Cerebellar nuclear complex (tissue), 1 donor: ENCODE results near the gene ALPK1.
"Not testable (repeated sequence)": the region's sequence is repeated elsewhere in the genome, so short reads cannot be mapped to it uniquely, and the experiment has no call there.

ENCODE experiments used
- DNase-seq, 2 experiments: peaks; one replicate each; lab custom pipeline; 2025; lab: John Stamatoyannopoulos, UW

Gene ALPK1

DNA sequence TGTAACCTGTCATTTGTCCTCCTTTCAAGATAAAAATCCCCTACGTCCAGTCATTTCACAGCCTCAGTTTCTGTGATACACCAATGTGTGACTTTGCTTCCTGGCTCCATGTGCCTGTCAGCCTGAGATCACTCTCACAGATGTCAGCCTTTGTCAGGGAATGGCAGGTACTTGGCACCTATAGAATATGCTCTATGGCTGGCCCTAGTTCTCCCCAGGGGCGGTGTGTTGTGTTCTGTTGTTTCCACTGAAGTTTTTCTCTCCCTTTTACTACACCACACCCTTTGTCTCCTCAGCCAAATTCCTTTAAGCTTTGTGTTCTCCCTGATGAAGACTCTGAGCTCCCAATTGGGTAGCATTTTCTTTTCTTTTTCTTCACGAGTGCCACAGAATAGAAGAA lies 81.7 kb downstream of the ALPK1 start:
- DNase-seq, result no peak

DNA sequence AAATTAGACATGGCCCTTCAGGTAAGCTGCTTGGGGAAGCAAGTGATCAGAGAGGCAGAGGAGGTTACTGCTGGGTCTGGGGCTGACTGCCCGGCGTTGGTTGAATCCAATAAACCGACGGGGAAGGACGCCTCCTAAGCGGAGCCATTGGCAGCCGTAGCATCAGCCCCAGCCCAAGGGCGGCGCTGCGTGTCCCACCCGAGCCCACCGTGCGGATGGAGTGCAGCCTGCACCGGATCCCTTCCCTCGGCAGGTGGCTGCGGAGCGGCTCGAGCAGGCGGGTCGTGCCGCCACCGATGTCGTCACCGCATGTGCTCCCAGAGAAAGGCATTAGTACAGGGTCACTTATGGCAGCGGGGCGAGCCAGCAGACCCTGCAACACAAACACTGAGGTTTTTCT lies 82.1 kb downstream of the ALPK1 start:
- no peak for DNase-seq

DNA sequence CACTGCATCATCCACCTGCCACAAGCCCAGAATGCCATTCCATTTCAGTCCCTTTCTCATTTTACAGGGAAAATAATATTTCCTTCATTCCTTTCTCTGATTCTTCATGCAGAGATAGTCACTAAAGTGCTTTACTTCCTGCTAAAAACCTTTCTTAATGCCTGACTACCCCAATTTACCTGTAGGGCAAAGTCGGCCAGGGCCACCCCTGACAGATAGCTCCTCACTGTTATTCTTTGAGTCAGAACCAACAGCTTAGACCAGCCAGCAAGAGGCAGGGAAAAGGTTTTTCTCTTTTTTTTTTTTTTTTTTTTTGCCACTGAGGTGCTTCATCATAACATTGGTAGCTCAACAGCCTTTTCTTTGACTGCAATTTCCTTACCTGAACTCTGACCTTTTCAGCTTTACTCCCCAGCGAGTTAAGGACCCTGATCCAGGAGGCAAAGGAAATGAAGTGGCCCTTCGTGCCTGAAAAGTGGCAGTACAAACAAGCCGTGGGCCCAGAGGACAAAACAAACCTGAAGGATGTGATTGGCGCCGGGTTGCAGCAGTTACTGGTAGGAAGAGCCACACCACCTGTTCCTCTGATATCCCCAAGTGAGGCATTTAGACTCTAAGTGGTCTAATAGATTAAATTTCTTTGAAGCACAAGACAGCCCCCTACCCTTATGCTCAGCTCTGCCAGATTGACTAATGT lies 85.0 kb downstream of the ALPK1 start:
- DNase-seq, result no peak

DNA sequence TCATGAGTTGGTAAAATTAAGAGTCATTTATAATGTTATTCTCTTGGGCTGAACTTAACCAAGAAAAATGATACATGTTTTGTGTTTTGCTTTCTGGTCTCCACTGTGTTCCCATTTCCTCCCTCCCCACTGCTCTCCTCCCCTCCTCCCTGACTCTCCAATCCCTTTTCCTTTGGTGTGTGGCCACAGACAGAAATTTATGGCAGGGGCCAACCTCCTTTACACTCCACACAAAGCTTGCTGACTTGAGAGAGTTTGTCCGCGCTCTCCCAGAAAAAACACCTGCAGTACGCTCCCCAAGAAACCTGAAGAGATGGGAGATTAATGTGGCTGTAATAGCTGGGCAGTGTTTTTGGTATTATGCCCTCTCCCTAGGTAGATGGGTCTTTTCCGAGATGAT lies 88.9 kb downstream of the ALPK1 start:
- no peak for DNase-seq

DNA sequence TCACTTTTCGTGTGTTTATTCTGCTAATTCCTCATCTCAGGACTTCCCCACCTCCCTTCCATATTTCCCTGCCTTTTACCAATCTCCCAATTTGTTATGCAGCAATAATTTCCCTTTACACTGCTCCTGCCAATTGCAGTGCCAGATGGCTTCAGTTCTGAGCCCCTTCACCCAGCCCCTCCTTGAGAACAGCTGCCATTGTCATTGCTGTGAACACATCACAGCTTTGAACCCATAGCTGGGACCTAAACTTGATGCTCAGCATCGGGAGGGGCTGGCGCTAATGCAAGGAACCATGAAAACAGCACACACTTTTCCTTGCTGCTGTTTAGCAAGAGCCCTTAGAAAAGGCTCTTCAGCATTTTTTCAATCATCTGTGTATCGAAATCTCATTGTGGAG lies 104.9 kb downstream of the ALPK1 start:
- DNase-seq, result no peak

DNA sequence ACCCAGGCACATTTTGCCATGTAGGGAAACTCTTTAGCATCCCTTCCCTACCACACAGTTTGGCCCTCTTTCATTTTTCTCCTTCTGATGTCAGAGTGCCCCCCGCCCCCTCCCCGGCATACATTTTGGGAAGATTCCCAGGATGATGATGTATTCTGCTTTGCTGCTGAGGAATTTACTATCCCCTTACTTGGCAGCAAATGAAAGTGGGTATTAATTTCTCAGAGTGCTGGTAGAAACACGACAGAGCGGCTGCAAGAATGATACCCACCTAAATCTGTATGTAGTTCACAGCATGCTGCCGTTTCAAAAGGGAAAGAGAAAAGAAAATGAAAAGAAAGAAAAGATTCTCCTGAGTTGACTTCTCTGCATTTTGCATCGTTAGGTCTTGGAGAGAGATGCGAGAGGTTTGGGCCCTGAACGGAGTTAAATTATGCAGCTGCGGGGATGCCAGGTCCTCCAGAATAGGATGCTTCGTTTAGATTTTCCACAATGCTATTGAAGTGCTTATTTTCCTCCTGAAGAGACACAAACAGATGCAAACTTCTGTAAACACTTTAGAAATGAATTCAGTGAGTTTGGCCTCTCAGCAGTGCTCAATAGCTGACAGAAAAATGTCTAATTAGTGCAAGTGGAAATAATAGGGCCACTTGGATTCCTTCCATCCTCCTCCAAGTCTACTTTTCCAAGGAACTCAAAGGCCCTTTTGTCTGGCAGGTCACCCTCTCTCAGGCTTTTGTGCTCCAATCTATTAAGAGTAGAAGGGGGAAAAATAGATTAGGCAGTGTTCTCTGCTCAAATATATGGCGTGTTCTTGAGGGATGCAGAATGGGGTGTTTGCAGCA lies 106.2 kb downstream of the ALPK1 start:
- no peak for DNase-seq

DNA sequence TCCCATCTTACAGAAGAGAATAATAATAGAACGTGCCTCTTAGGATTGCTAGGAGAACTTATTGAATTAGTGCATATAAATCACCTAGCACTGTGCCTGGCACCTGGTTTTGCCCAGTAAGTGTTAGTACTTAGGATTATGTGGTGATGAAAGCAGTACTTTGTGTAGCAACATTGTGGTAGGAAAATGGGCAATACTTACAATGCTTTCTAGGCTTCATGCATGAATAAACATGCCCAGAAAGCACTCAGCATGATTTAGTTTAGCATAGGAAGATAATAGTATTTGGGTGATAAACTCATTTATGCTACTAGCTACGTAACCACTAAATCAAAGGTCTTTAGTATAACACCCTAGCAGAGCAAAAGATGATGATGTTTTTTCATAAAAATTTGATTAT lies 113.2 kb downstream of the ALPK1 start:
- DNase-seq, result no peak

DNA sequence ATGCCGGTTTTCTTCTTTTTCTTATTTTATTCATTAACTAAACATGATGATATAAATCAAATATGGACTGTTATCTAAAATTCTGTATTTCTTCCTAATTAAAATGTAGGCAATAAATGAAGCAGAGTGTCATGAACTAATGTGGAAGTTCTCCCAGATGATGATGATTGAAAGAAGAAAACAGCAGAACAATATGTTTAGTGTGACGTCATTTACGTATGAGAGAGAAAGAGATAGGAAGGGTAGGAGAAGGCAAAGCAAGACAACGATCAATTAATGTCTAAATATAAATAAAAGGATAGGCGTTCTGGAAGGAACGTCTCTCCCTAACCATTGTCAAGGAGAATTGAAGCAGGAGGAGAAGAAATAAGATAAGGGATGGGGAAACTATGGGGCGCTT lies 113.6 kb downstream of the ALPK1 start:
- no peak for DNase-seq

DNA sequence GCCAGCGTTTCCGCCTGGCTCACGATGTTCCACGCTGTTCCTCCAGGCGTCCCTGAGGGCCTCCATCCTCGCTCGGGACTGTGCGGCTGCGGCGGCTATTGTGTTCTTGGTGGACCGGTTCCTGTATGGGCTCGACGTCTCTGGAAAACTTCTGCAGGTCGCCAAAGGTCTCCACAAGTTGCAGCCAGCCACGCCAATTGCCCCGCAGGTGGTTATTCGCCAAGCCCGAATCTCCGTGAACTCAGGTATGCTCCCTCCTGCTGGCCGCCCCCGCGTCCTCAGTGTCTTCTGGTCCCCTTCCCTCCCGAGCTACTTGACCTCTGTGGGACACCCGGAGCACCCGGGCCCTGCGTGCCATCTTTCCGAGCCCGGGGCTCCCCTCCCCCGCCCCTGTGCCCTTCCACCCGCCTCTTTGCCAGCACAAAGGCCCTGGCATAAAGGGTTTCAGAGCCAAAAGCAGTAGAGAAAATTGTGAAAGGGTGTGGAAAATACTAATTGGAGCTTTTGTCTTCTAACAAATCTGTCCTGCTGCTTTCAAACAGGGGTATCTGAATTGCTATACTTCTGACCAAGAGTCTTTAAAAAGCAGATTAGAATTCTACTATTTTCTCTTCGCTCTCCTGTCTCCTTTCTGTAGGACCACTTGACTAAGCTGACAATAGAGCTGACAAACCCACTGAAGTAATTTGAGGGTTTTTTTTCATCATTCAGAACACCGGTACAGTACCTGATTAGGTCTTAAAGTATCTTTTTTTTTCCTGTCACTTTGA lies 114.8 kb downstream of the ALPK1 start:
- no peak for DNase-seq

DNA sequence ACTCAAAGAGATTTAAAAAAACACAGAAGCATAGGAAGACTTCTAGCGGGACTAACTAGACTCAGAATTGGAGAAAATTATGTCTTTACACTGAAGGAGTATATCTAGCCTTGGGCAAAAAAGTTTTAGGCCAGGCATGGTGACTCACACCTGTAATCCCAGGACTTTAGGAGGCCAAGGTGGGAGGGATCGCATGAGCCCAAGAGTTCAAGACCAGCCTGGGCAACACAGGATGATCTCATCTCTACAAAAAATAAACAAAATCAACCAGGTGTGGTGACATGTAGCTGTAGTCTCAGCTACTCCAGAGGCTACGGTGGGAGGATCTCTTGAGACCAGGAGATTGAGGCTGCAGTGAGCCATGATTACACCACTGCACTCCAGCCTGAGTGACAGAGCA lies 119.3 kb downstream of the ALPK1 start:
- DNase-seq, result no peak

DNA sequence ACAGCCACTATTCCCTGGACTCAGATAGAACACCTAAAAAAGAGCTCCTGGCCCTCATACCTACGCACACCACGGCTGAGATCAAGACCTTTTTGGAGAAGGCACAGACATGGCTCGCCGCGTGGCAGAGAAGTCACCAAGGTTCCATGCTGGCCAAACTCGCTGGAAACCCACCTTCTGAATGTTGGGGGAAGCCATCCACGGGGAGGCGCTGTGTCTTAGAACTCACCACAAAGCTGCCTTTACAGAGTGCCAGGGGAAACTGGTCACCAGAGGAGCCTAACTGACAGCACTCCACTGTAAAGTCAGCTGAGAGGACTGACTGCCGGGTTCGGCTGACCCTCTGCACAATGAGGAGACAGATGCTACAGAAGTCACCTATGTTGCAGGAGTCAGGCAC lies 120.9 kb downstream of the ALPK1 start:
- no peak for DNase-seq

DNA sequence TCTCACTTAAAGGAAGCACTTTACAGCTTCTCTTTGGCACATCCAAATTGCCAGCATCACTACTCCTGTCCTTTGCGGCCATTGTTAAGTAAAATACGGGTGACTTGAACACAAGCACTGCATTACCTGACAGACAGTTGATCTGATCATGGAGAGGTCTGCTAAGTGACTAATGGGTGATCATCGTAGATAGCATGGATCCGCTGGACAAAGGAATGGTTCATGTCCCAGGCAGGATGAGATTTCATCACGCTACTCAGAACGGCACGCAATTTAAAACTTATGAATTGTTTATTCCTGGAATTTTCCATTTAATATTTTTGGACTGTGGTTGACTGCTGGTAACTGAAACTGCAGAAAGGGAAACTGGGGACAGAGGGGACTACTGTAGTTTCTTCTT lies 124.7 kb downstream of the ALPK1 start:
- no peak for DNase-seq

DNA sequence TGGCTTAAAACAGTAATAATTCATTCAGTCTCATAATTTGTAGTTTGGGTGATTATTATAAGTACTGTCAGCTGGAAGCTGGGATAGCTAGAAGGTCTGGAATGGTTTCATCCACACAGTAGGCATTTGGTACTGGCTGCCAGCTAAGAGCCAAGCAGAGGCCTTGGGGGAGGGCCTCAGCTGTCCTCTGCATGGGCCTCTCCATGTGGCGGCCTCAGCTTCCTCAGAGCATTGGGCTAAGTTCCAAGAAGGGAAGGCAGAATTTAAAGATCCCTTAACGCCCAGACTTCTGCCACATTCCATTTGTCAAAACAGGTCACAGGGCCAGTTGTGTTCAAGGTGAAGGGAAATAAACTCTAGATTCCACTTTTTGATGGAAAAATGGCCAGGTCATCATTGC lies 125.5 kb downstream of the ALPK1 start:
- no peak for DNase-seq

DNA sequence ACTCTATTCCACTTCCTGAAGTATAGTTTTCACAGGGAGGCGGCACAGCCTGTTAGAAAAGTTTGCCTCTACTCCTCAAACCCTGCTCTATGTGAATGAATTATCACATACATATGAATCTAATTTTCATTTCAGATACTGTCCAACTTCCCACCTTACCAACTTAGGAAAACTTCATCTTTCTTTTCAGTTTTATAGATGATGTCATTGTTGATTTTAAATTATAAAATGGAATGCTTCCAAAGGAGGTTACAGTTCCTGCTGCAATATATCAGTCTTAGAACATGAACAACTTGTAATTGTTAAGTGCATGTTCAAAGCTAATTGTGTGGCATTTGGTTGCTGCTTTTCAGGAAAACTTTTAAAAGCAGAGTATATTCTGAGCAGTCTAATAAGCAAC lies 126.4 kb downstream of the ALPK1 start:
- no peak for DNase-seq

DNA sequence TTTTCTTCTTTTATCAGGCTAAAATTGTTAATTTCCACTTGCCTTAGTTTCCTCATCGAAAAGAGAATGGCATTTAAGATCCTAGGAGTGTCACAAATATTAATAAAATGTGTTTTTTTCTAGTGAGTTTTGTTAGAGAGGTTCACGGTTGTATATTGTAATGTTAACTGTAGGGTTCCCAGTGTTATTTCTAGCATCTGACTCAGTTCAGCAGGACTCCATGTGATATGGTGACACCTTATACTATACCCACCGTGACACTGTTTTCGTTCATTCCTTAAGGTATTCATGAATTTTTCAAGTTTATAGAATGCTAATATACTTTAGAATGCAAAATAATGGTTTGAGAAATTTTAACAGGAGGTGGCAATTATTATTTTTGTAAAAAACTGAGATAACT lies 128.7 kb downstream of the ALPK1 start:
- DNase-seq, result no peak

DNA sequence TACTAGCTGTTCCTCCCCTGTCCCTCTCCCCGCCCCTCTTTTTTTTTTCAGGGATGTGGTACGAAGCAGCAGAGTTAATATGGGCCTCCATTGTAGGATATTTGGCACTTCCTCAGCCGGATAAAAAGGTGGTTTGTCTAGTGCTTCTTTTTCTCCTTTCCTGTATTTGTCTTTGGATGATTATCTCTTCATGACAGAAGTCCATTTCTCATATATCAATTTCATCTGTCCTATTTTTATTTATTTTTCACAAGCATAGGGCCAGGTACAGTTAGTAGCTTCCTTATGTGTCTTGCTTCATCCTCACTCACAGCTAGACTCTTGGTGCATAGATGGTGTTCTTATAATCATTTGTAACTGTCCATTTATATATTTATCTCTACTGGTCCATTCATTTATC lies 129.2 kb downstream of the ALPK1 start:
- no peak for DNase-seq

DNA sequence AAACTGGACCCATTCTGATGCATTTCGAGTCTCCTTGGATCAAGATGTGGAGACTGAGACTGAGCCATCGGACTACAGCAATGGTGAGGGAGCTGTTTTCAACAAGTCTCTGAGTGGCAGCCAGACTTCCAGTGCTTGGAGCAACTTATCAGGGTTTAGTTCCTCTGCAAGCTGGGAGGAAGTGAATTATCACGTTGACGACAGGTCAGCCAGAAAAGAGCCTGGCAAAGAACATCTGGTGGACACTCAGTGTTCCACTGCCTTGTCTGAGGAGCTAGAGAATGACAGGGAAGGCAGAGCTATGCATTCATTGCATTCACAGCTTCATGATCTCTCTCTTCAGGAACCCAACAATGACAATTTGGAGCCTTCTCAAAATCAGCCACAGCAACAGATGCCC lies 134.0 kb downstream of the ALPK1 start:
- DNase-seq, result no peak

DNA sequence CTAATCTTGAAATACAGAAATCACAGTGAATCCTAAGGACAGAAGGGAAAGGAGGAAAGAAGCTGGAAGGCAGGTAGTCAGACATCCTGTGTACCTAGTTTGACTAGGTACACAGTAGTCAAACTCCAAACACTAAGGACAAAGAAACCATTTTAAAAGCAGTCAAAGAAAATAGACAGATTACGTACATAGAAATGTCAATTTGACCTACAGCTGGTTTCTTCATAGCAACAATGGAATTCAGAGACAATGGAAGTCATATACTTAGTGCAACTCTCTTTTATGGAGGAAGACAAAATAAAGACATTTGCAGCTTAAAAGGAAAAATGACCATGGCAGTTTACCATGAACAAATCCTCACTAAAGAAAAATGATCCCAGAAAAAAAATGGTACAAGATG lies 139.8 kb downstream of the ALPK1 start:
- DNase-seq, result no peak

DNA sequence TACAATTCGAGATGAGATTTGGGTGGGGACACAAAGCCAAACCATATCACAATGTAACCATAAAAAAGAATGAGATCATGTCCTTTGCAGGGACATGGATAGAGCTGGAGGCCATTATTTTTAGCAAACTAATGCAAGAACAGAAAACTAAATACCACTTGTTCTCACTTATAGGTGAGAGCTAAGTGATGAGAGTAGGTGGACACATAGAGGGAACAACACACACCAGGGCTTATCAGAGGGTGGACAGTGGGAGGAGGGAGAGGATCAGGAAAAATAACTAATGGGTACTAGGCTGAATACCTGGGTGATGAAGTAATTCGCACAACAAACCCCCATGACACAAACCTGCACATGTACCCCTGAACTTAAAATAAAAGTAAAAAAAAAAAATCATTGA lies 145.1 kb downstream of the ALPK1 start:
- DNase-seq, result not testable (repeated sequence)

DNA sequence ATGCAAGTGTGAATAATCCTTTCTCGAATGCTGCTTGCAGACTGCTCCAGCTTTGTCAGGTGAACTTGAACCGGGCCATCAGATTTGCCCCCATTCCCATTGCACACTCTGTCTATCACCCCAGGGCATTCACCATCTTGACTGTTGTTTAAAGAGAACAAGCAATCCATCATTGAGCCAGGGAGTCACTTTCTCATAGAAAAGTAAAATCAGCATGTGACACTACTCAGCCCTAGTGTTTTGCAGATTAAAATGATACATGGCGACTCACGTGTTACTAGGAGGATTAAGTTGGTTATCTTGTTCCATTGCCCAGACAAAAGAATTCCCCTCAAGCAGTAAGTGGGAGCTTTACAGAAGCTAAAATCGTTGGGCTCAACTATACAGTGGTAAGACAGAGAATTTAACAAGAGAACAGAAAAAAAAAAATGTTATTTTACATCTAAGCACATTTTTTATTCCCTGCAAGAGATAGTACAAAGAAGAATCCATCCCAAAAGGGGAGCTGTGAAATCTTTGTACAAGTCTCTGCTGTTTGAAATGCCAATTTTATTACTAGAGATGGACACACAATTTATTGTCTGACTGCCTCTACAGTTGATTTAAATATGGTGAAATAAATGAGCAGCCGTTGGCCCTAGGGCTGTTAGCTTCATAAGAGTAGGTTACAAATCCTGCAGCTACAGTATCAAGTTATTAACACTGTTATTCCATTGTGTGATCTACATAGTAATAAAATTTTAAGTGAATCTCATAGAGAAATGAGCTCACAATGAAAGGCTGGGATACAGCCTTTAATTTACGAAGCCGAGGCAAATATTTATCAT lies 151.3 kb downstream of the ALPK1 start:
- no peak for DNase-seq

DNA sequence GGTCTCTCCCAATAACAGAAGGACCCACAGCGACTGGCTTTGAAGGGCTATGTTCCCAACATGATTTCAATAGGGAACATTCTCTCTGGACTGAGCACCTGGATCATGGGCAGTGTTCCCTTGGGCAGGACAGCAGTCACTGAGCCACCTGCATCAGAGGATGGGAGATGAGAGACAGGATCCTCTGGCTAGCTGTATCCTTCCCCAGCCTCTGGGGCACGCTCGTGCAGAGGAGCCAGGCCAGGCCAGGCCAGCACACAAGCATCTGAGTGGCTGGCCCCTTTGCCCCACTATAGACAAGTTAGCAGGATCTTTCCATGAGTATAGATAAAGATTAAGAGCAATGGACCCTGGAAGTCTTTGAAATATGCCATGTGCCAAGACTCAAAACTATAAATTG lies 152.5 kb downstream of the ALPK1 start:
- no peak for DNase-seq

DNA sequence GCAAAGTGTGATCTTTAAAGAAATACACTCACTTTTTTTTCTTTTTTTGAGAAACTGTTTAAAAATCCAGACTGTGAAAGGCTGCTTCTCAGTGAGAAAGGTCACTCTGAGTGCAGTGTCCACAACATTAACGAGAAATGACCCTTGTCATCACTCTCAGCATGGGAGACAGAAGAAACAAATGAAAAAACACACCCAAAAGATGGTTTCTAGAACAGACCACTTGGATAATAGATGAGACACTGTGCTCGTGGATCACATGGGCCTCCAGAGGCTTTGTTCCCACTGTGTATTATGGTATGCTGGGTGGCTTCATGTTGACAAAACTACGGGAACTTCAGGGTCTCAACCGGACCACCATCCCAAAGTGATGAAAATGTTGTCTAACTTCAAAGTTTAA lies 153.9 kb downstream of the ALPK1 start:
- no peak for DNase-seq
